HG02943 (cell line): Measurements from ENCODE around the gene PKP4.
"Not testable (repeated sequence)": the region's sequence is repeated elsewhere in the genome, so short reads cannot be mapped to it uniquely, and the experiment has no call there.

Experiments used
- ATAC-seq: cut with Tn5 transposase; IDR thresholded peaks from one replicate; pipeline ENCODE4 v1.9.1; 2021; ENCODE audit warnings: mild to moderate bottlenecking, low read depth, moderate library complexity; ENCODE audit not compliant: unreplicated experiment

Gene PKP4

GRCh38 chr2:158464426-158465281 lies 7.9 kb downstream of the PKP4 start:
- ATAC-seq = peak; percentile 75

- ATAC-seq = no peak
These were observed 10.5 kb downstream of the PKP4 start for GRCh38 chr2:158467248-158467647.

- ATAC-seq = not testable (repeated sequence)
These were observed 16.1 kb downstream of the PKP4 start for GRCh38 chr2:158472829-158473228.

DNA sequence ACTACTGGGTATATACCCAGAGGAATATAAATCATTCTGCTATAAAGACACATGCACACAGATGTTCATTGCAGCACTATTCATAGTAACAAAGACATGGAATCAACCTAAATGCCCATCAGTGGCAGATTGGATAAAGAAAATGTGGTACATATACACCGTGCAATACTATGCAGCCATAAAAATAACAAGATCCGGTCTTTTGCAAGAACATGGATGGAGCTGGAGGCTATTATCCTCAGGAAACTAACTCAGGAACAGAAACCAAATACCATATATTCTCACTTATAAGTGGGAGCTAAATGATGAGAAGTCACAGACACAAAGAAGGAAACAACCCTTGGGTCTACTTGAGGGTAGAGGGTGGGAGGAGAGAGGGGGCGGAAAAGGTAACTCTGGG lies 16.5 kb downstream of the PKP4 start:
- not testable (repeated sequence) for ATAC-seq

- ATAC-seq = no peak
These were observed 17.1 kb downstream of the PKP4 start for GRCh38 chr2:158473719-158474392.

DNA sequence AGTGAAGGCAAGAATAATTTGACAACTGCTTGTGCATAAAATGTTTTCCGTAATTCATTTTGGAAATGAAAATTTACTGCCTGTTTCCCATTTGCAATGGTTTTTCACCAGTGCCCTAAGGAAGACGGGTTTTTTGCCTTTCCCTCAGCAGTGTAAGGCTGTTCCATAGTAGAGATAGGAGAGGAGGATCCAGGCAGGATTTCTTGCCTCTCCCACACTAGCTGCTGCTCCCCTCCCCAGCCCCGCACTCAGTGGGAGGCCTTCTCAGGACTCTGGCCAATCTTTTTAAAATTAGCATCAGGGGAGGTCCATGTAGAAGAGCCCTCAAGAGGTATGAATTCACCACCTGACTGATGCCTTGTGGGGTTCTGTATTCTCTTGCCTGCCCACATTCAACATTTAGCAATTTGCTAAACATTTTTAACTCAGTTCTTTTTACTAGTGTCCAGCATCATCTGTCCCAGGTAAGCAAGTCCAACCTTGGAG lies 17.8 kb downstream of the PKP4 start:
- not testable (repeated sequence) for ATAC-seq

DNA sequence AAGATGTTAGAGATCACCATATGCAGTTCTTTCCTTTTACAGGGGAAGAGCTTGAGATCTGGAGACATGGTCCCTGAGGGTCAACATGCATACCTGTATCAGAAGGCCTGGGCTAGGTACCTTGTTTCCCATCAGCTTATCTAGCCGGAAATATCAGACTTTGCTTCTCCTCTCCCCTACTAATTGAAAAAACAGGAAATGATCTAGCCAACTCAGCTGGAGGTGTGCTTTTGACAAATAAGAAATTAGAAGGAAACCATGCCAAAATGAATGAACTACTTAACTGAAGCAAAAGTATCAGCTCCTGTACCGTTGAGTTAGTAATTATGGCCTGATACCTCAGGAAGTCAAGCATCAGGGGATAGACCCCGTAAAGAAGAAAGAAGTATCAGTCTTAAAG lies 20.4 kb downstream of the PKP4 start:
- no peak for ATAC-seq

DNA sequence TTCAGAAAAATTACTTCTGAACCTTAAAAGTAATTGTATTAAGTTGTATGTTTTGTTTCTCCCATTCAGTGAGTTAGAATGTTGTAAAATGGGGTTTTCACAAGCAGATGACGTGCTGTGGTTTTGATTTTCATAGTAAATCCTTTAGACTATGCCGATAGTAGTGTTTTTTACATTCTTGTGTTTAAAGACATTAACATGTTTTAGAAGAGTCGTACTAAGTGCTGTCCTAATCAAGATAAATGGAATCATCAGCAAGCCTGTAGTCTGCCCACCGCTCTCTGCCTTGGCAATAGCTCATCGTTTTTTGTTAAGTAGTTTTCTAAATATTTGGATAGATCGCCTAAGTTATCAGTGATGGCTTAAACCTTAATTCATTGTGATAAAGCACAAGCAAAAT lies 21.5 kb downstream of the PKP4 start:
- no peak for ATAC-seq

DNA sequence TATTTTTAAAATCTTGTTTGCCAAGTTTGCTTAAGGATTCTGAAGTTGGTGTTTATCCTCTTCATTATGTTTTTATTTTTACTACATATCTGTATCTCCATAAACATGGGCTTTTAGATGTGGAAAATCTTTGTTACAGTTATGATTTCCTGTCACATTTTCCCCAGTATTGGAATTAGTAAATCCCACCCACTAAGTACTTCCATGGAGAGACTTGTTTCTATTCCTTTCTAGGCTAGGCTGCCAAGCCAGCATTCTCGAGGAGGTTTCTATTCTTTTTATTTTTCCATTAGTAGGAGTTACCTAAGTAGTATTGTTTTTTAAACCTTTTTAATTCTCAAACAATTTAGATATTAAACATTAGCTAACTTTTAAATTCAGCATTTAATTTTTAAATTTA lies 22.1 kb downstream of the PKP4 start:
- ATAC-seq = no peak

GRCh38 chr2:158481116-158481515 lies 24.4 kb downstream of the PKP4 start:
- no peak for ATAC-seq

GRCh38 chr2:158482594-158482993 lies 25.8 kb downstream of the PKP4 start:
- ATAC-seq = no peak

GRCh38 chr2:158484892-158485556 lies 28.3 kb downstream of the PKP4 start:
- no peak for ATAC-seq

DNA sequence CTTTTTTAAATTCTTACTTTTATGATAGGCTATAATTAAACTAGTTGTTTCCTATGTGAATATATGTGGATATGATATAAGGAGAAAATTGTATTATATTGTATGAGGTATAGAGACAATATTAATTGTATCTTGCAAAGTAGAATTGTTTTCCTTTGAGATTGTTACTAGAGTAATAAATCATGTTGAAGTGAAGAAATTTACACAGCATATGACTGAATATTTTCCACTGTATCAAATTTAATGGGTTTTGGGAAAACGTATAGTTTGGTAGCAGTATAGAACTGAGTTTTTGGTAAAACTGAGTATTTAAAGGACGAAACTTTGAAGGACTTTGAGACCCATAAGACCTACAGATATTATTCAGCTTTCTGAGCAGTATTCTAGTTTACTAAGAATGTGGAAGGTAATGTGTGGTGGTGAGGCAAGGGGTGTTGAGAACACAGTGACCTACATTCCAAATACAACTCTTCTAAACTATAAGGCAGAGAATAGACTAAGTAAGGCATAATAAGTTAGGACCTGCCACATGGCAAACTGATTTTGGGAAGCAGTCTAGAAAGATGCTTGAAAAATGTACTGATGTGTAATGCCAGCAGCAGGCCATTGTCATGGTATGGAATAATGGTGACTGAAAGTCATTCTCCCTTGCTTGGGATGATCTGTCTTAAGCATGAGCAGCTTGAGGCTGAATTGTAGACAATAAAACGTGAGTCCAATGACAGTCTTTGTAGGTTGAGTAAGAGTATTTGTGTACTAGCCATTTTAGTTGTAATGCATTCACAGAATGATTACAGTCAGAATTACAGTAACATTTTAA lies 29.6 kb downstream of the PKP4 start:
- no peak for ATAC-seq

- no peak for ATAC-seq
These were observed 30.2 kb downstream of the PKP4 start for GRCh38 chr2:158486970-158487325.

- no peak for ATAC-seq
These were observed 30.7 kb downstream of the PKP4 start for GRCh38 chr2:158487419-158487818.

GRCh38 chr2:158488442-158489216 lies 31.9 kb downstream of the PKP4 start:
- no peak for ATAC-seq

DNA sequence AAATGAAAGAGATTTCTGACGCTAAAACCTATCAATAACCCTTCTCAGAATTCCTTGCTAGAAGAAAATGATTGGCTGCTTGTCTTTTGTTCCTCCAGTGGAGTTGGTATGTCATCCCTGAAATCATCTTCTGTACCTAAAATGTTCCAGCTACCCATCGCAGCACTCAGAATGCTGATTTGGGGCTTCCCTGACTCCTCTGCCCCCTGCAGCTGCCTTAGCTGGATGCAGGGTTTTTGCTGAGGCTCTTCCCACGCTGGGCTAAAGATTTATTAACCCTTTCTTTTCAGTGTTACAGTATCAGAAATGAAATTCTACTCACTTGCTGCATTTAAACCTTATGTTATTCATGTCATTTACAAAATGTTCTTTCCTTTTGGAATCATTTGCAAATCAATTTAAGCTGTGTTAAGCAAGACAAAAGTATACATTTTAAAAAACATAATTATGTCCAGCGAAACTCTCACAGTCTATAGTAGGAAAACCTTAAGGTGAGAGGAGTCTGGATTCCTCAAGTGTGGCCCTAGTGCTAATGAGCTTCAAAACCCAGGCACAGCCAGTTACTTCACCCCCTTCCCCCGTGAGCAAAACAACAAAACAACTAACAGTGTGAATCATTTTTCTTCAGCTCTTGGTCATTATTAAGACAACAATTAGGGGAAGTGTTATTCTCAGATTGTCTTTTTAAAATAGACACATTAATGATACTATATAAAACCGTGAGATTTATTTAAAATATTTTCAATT lies 32.8 kb downstream of the PKP4 start:
- ATAC-seq = no peak

GRCh38 chr2:158491072-158491471 lies 34.3 kb downstream of the PKP4 start:
- no peak for ATAC-seq

GRCh38 chr2:158493458-158493857 lies 36.7 kb downstream of the PKP4 start:
- no peak for ATAC-seq
